Thymus (tissue), 11 donors: ENCODE results near the gene HSF2BP. TPM values are rescaled to one million over a fixed set of nuclear protein-coding genes. Genes with fewer than 3 reads are reported as not detected.
"Not testable (repeated sequence)": the region's sequence is repeated elsewhere in the genome, so short reads cannot be mapped to it uniquely, and the experiment has no call there.

Experiments
- DNase-seq, 9 donors: peaks; one replicate each; pipeline ENCODE4 v3.0.0-alpha.2; 2013; ENCODE audit warnings: low spot score in 9 of 9, low read depth in 6 of 9, missing footprints in 1 of 9
- H3K27ac ChIP-seq, 2 donors: one replicate each; pipeline ENCODE4 v1.5.1; 2013; ENCODE audit warnings: control low read depth in 1 of 2, low read depth in 1 of 2, low read length in 1 of 2, mild to moderate bottlenecking in 1 of 2, moderate library complexity in 1 of 2
- H3K27me3 ChIP-seq, 2 donors: one replicate each; pipeline ENCODE4 v1.5.1; 2013; ENCODE audit warnings: low read length in 1 of 2; ENCODE audit not compliant: control insufficient read depth in 2 of 2, insufficient read depth in 1 of 2
- H3K36me3 ChIP-seq, 2 donors: one replicate each; pipeline ENCODE4 v1.5.1; 2013; ENCODE audit warnings: low read length in 1 of 2, mild to moderate bottlenecking in 1 of 2, moderate library complexity in 1 of 2; ENCODE audit not compliant: control insufficient read depth in 2 of 2, insufficient read depth in 2 of 2
- H3K4me1 ChIP-seq, 2 donors: one replicate each; pipeline ENCODE4 v1.5.1; 2013; ENCODE audit warnings: low read length in 2 of 2; ENCODE audit not compliant: control insufficient read depth in 2 of 2, insufficient read depth in 2 of 2
- H3K4me3 ChIP-seq, 2 donors: one replicate each; pipeline ENCODE4 v1.5.1; 2013; ENCODE audit warnings: low read length in 2 of 2, control low read depth in 1 of 2, mild to moderate bottlenecking in 1 of 2
- H3K9me3 ChIP-seq, 2 donors: one replicate each; pipeline ENCODE4 v1.5.1; 2013; ENCODE audit warnings: low read length in 1 of 2, mild to moderate bottlenecking in 1 of 2; ENCODE audit not compliant: control insufficient read depth in 2 of 2, insufficient read depth in 1 of 2
- whole genome bisulfite sequencing: extraction: QIAGEN DNeasy Blood & Tissue Kit; methylation state at CpG from one replicate; pipeline ENCODE4 v1.1.7; 2013; 5-methylcytosine and 5-hydroxymethylcytosine counted together
- polyA plus RNA-seq: library from polyadenylated mRNA; stranded (reverse); fragments of 200-250 nt; gene quantifications from one replicate; pipeline ENCODE4 v1.2.3, GENCODE V29; 2013
- total RNA-seq: library from RNA; stranded (reverse); fragments of 120-200 nt; gene quantifications from one replicate; pipeline ENCODE4 v1.2.4, GENCODE V29; 2013
- donor health status: healthy.

Gene HSF2BP
- total and polyA plus RNA-seq, 2 donors, result 0.71 to 0.80 TPM

- 98% methylated on average over 7 of the region's 7 CpGs for WGBS
- Histone ChIP-seq H3K36me3 (peaks cover 90 to 95% of the 10 kb centered on the region in 2 donors), H3K27me3 (no peaks in the 10 kb centered on the region), H3K27ac (no peak overlapping the region), H3K4me1 (no peaks in the 10 kb centered on the region), H3K4me3 (no peak overlapping the region), H3K9me3 (peaks cover 0 to 4% of the 10 kb centered on the region in 2 donors)
- no peak for DNase-seq
These were observed 31.1 kb upstream of the HSF2BP start for GRCh38 chr21:43690346-43690745.

GRCh38 chr21:43689556-43690337 is 30.5 kb upstream of the HSF2BP start:
- H3K27ac ChIP-seq, result no peak overlapping the region
- H3K27me3 ChIP-seq, result no peaks in the 10 kb centered on the region
- WGBS, result 97% methylated on average over 32 of the region's 32 CpGs
- H3K4me1 ChIP-seq, result no peaks in the 10 kb centered on the region
- H3K9me3 ChIP-seq, result peaks cover 0 to 4% of the 10 kb centered on the region in 2 donors
- H3K4me3 ChIP-seq, result no peak overlapping the region
- no peak for DNase-seq
- H3K36me3 ChIP-seq, result peaks cover 95 to 96% of the 10 kb centered on the region in 2 donors

GRCh38 chr21:43688906-43689305 is 29.6 kb upstream of the HSF2BP start:
- Histone ChIP-seq H3K27ac (no peak overlapping the region), H3K9me3 (peaks cover 0 to 4% of the 10 kb centered on the region in 2 donors), H3K4me1 (no peaks in the 10 kb centered on the region), H3K27me3 (no peaks in the 10 kb centered on the region), H3K36me3 (peaks cover 93 to 94% of the 10 kb centered on the region in 2 donors), H3K4me3 (no peak overlapping the region)
- 94% methylated on average over 12 of the region's 12 CpGs for WGBS
- no peak for DNase-seq

- Histone ChIP-seq H3K4me3 (no peak overlapping the region), H3K4me1 (no peaks in the 10 kb centered on the region), H3K27ac (no peak overlapping the region), H3K27me3 (no peaks in the 10 kb centered on the region), H3K9me3 (peaks cover 0 to 4% of the 10 kb centered on the region in 2 donors), H3K36me3 (peaks cover 89 to 90% of the 10 kb centered on the region in 2 donors)
- DNase-seq, result no peak
- 96% methylated on average over 27 of the region's 27 CpGs for WGBS
These were observed 28.5 kb upstream of the HSF2BP start for GRCh38 chr21:43687566-43688399.

GRCh38 chr21:43686811-43687565 is 27.7 kb upstream of the HSF2BP start:
- H3K4me3 ChIP-seq, result no peak overlapping the region
- no peak overlapping the region for H3K27ac ChIP-seq
- WGBS, result 93% methylated on average over 21 of the region's 21 CpGs
- H3K27me3 ChIP-seq, result no peaks in the 10 kb centered on the region
- peaks cover 90 to 91% of the 10 kb centered on the region in 2 donors for H3K36me3 ChIP-seq
- DNase-seq, result no peak
- peaks cover 0 to 4% of the 10 kb centered on the region in 2 donors for H3K9me3 ChIP-seq
- H3K4me1 ChIP-seq, result no peaks in the 10 kb centered on the region

GRCh38 chr21:43684424-43684823 is 25.1 kb upstream of the HSF2BP start:
- DNase-seq, result no peak

GRCh38 chr21:43681650-43682049 is 22.4 kb upstream of the HSF2BP start:
- no peak for DNase-seq
- H3K27me3 ChIP-seq, result no peaks in the 10 kb centered on the region
- H3K4me1 ChIP-seq, result no peaks in the 10 kb centered on the region
- WGBS, result over 99% methylated on average over 6 of the region's 6 CpGs
- H3K4me3 ChIP-seq, result no peak overlapping the region
- H3K36me3 ChIP-seq, result peaks cover 61 to 72% of the 10 kb centered on the region in 2 donors
- no peak overlapping the region for H3K27ac ChIP-seq
- H3K9me3 ChIP-seq, result no peaks in the 10 kb centered on the region

More at GRCh38 chr21:43684424-43684823, 25.1 kb upstream of the HSF2BP start:
- Histone ChIP-seq H3K4me1 (no peaks in the 10 kb centered on the region), H3K36me3 (peaks cover 78 to 82% of the 10 kb centered on the region in 2 donors), H3K27me3 (no peaks in the 10 kb centered on the region), H3K27ac (no peak overlapping the region), H3K4me3 (no peak overlapping the region), H3K9me3 (no peaks in the 10 kb centered on the region)
- 83% methylated on average over 3 of the region's 3 CpGs for WGBS

- DNase-seq, H3K4me3 ChIP-seq, H3K9me3 ChIP-seq, H3K4me1 ChIP-seq, H3K27me3 ChIP-seq, H3K27ac ChIP-seq: not testable (repeated sequence)
- peaks cover 58 to 71% of the 10 kb centered on the region in 2 donors for H3K36me3 ChIP-seq
- 98% methylated on average over 6 of the region's 6 CpGs for WGBS
These were observed 21.1 kb upstream of the HSF2BP start for GRCh38 chr21:43680421-43680820.
